ENCODE results near the gene KCNIP4.

KCNIP4 gene

GRCh38 chr4:20995015-20995414, 953.6 kb downstream of the KCNIP4 start:
- DNase-seq (ENCODE audit: low read depth in 1 of 2, low spot score in 1 of 2), result no peak

GRCh38 chr4:20992002-20992401, 956.6 kb downstream of the KCNIP4 start:
- DNase-seq (ENCODE audit: low read depth in 1 of 2, low spot score in 1 of 2), result no peak

- no peak for DNase-seq (ENCODE audit: low read depth in 1 of 2, low spot score in 1 of 2)
Observed at GRCh38 chr4:20987191-20987590, 961.4 kb downstream of the KCNIP4 start.

GRCh38 chr4:20984576-20984836, 964.1 kb downstream of the KCNIP4 start:
- DNase-seq (ENCODE audit: low read depth in 1 of 2, low spot score in 1 of 2), result no peak

GRCh38 chr4:20983763-20984575, 964.6 kb downstream of the KCNIP4 start:
- no peak for DNase-seq (ENCODE audit: low read depth in 1 of 2, low spot score in 1 of 2)

- no peak for DNase-seq (ENCODE audit: low read depth in 1 of 2, low spot score in 1 of 2)
Observed at GRCh38 chr4:20982544-20982943, 966.0 kb downstream of the KCNIP4 start.

- DNase-seq (ENCODE audit: low read depth in 1 of 2, low spot score in 1 of 2), result no peak
Observed at GRCh38 chr4:20960291-20960690, 988.3 kb downstream of the KCNIP4 start.

GRCh38 chr4:20954541-20954940, 994.0 kb downstream of the KCNIP4 start:
- no peak for DNase-seq (ENCODE audit: low read depth in 1 of 2, low spot score in 1 of 2)

- no peak for DNase-seq (ENCODE audit: low read depth in 1 of 2, low spot score in 1 of 2)
Observed at GRCh38 chr4:20944961-20945360, 1003.6 kb downstream of the KCNIP4 start.

- no peak for DNase-seq (ENCODE audit: low read depth in 1 of 2, low spot score in 1 of 2)
Observed at GRCh38 chr4:20944451-20944850, 1004.1 kb downstream of the KCNIP4 start.

- no peak for DNase-seq (ENCODE audit: low read depth in 1 of 2, low spot score in 1 of 2)
Observed at GRCh38 chr4:20938204-20938603, 1010.4 kb downstream of the KCNIP4 start.

GRCh38 chr4:20926529-20926928, 1022.0 kb downstream of the KCNIP4 start:
- no peak for DNase-seq (ENCODE audit: low read depth in 1 of 2, low spot score in 1 of 2)

GRCh38 chr4:20925176-20925575, 1023.4 kb downstream of the KCNIP4 start:
- DNase-seq (ENCODE audit: low read depth in 1 of 2, low spot score in 1 of 2), result no peak

- DNase-seq (ENCODE audit: low read depth in 1 of 2, low spot score in 1 of 2), result no peak
Observed at GRCh38 chr4:20922962-20923361, 1025.6 kb downstream of the KCNIP4 start.

GRCh38 chr4:20916106-20916505, 1032.5 kb downstream of the KCNIP4 start:
- DNase-seq (ENCODE audit: low read depth in 1 of 2, low spot score in 1 of 2), result no peak

- DNase-seq (ENCODE audit: low read depth in 1 of 2, low spot score in 1 of 2), result no peak
Observed at GRCh38 chr4:20904966-20905365, 1043.6 kb downstream of the KCNIP4 start.

GRCh38 chr4:20901851-20902250, 1046.7 kb downstream of the KCNIP4 start:
- no peak for DNase-seq (ENCODE audit: low read depth in 1 of 2, low spot score in 1 of 2)

- DNase-seq (ENCODE audit: low read depth in 1 of 2, low spot score in 1 of 2), result no peak
Observed at GRCh38 chr4:20899591-20899990, 1049.0 kb downstream of the KCNIP4 start.

- no peak for DNase-seq (ENCODE audit: low read depth in 1 of 2, low spot score in 1 of 2)
Observed at GRCh38 chr4:20895988-20896387, 1052.6 kb downstream of the KCNIP4 start.

- no peak for DNase-seq (ENCODE audit: low read depth in 1 of 2, low spot score in 1 of 2)
Observed at GRCh38 chr4:20895208-20895607, 1053.4 kb downstream of the KCNIP4 start.

- DNase-seq (ENCODE audit: low read depth in 1 of 2, low spot score in 1 of 2), result no peak
Observed at GRCh38 chr4:20890761-20891160, 1057.8 kb downstream of the KCNIP4 start.

GRCh38 chr4:20889901-20890300, 1058.7 kb downstream of the KCNIP4 start:
- no peak for DNase-seq (ENCODE audit: low read depth in 1 of 2, low spot score in 1 of 2)

GRCh38 chr4:20883677-20884076, 1064.9 kb downstream of the KCNIP4 start:
- DNase-seq (ENCODE audit: low read depth in 1 of 2, low spot score in 1 of 2), result no peak
